ENCODE measurements around the gene JAZF1.

GRCh38 chr7:28088901-28089714 is 91.5 kb downstream of the JAZF1 start:
- TF ChIP-seq CTCF (IDR thresholded peaks at IDR 0.05 in 4 of 5, conservative IDR thresholded peaks at IDR 0.05 in 1 of 5) (no peak), POLR2A (IDR thresholded peaks at IDR 0.05) (no peak)
